GM12874 (cell line): ENCODE measurements around the gene GRK1.

Experiments used
- CTCF ChIP-seq: IDR thresholded peaks from 2 replicates; pipeline ENCODE4 v1.5.1; 2011; ENCODE audit warnings: low read depth, mild to moderate bottlenecking, control low read depth, low read length, moderate library complexity; ENCODE audit not compliant: insufficient read depth

The GRK1 gene

GRCh38 chr13:113649212-113649611, 17.8 kb upstream of the GRK1 start:
- TF ChIP-seq CTCF = no peak

- TF ChIP-seq CTCF = no peak
Observed at GRCh38 chr13:113650275-113650674, 16.7 kb upstream of the GRK1 start.

GRCh38 chr13:113650731-113651148, 16.3 kb upstream of the GRK1 start:
- TF ChIP-seq CTCF = no peak

GRCh38 chr13:113651511-113652403, 15.3 kb upstream of the GRK1 start:
- no peak for TF ChIP-seq CTCF

GRCh38 chr13:113652404-113653263, 14.4 kb upstream of the GRK1 start:
- no peak for TF ChIP-seq CTCF

GRCh38 chr13:113653264-113654174, 13.5 kb upstream of the GRK1 start:
- TF ChIP-seq CTCF = no peak

GRCh38 chr13:113654175-113654560, 12.9 kb upstream of the GRK1 start:
- TF ChIP-seq CTCF = no peak
